ENCODE data around the gene DICER1.
"Not testable (repeated sequence)": the region's sequence is repeated elsewhere in the genome, so short reads cannot be mapped to it uniquely, and the experiment has no call there.

DICER1 gene

GRCh38 chr14:95184413-95184790, 27.1 kb upstream of the DICER1 start:
- Mint-ChIP-seq H3K27me3 (ENCODE audit: low read depth) (peaks cover 3% of the 10 kb centered on the region), H3K27ac (peak overlapping the region; percentile 69 to 79 (median 71)), H3K4me1 (peaks cover 70% of the 10 kb centered on the region), H3K9me3 (peaks cover 14% of the 10 kb centered on the region), H3K4me3 (no peak overlapping the region), H3K36me3 (ENCODE audit: low read depth) (peaks cover 39% of the 10 kb centered on the region)
- TF ChIP-seq CTCF (IDR thresholded peaks at IDR 0.05; ENCODE audit: unreplicated experiment in 3 of 3), result no peak

GRCh38 chr14:95183532-95184412, 26.4 kb upstream of the DICER1 start:
- no peak for TF ChIP-seq CTCF (IDR thresholded peaks at IDR 0.05; ENCODE audit: unreplicated experiment in 3 of 3)
- Mint-ChIP-seq H3K27ac (peak overlapping the region; percentile 69 to 79 (median 71)), H3K27me3 (ENCODE audit: low read depth) (peaks cover 3% of the 10 kb centered on the region), H3K4me3 (no peak overlapping the region), H3K9me3 (peaks cover 12% of the 10 kb centered on the region), H3K4me1 (peaks cover 70% of the 10 kb centered on the region), H3K36me3 (ENCODE audit: low read depth) (peaks cover 35% of the 10 kb centered on the region)

- H3K27me3 Mint-ChIP-seq (ENCODE audit: low read depth), result peaks cover 3% of the 10 kb centered on the region
- H3K4me3 Mint-ChIP-seq, result no peak overlapping the region
- peaks cover 28% of the 10 kb centered on the region for H3K36me3 Mint-ChIP-seq (ENCODE audit: low read depth)
- peaks cover 63% of the 10 kb centered on the region for H3K4me1 Mint-ChIP-seq
- H3K9me3 Mint-ChIP-seq, result peaks cover 7% of the 10 kb centered on the region
- TF ChIP-seq CTCF (IDR thresholded peaks at IDR 0.05; ENCODE audit: unreplicated experiment in 3 of 3), result no peak
- no peak overlapping the region for H3K27ac Mint-ChIP-seq
These were observed 25.8 kb upstream of the DICER1 start for GRCh38 chr14:95183082-95183481.

- Mint-ChIP-seq H3K9me3 (peaks cover 5% of the 10 kb centered on the region), H3K4me1 (peaks cover 61% of the 10 kb centered on the region), H3K4me3 (no peak overlapping the region), H3K27ac (peak overlapping the region in 2 of 3 experiments; percentile 24 to 32), H3K27me3 (ENCODE audit: low read depth) (peaks cover 3% of the 10 kb centered on the region), H3K36me3 (ENCODE audit: low read depth) (peaks cover 23% of the 10 kb centered on the region)
- TF ChIP-seq CTCF (IDR thresholded peaks at IDR 0.05; ENCODE audit: unreplicated experiment in 3 of 3), result no peak
These were observed 25.1 kb upstream of the DICER1 start for GRCh38 chr14:95182379-95182778.

- Mint-ChIP-seq H3K4me1 (peaks cover 56% of the 10 kb centered on the region), H3K4me3 (no peak overlapping the region), H3K27me3 (ENCODE audit: low read depth) (no peaks in the 10 kb centered on the region), H3K27ac (peak overlapping the region in 2 of 3 experiments; percentile 26 to 58), H3K9me3 (no peaks in the 10 kb centered on the region), H3K36me3 (ENCODE audit: low read depth) (peaks cover 18% of the 10 kb centered on the region)
- no peak for TF ChIP-seq CTCF (IDR thresholded peaks at IDR 0.05; ENCODE audit: unreplicated experiment in 3 of 3)
These were observed 23.8 kb upstream of the DICER1 start for GRCh38 chr14:95180966-95181741.

GRCh38 chr14:95175670-95176069, 18.3 kb upstream of the DICER1 start:
- not testable (repeated sequence) for H3K27ac Mint-ChIP-seq; H3K27me3 Mint-ChIP-seq (ENCODE audit: low read depth); H3K4me3 Mint-ChIP-seq; H3K36me3 Mint-ChIP-seq (ENCODE audit: low read depth); H3K9me3 Mint-ChIP-seq
- peaks cover 29% of the 10 kb centered on the region for H3K4me1 Mint-ChIP-seq

Measured in nephron (organoid).